ENCODE results near the gene CNOT6. TPM values are rescaled to one million over a fixed set of nuclear protein-coding genes. Genes with fewer than 3 reads are reported as not detected.

CNOT6 gene
- total RNA-seq, 3 donors from 2014 or later (not counting 1 experiment from before 2014, with no cell fraction given): 20.9 to 32.4 (median 26.1) TPM

GRCh38 chr5:180622910-180623309, 128.7 kb downstream of the CNOT6 start:
- H3K4me1 ChIP-seq (ENCODE audit: control insufficient read depth, insufficient read depth, low read length): peaks cover 5% of the 10 kb centered on the region
- H3K4me3 ChIP-seq (ENCODE audit: low read length): no peak overlapping the region
- WGBS (ENCODE audit: insufficient coverage): 82% methylated on average over 5 of the region's 6 CpGs
- no peak overlapping the region for H3K27ac ChIP-seq (ENCODE audit: low read length)
- TF ChIP-seq, protein P1, sequence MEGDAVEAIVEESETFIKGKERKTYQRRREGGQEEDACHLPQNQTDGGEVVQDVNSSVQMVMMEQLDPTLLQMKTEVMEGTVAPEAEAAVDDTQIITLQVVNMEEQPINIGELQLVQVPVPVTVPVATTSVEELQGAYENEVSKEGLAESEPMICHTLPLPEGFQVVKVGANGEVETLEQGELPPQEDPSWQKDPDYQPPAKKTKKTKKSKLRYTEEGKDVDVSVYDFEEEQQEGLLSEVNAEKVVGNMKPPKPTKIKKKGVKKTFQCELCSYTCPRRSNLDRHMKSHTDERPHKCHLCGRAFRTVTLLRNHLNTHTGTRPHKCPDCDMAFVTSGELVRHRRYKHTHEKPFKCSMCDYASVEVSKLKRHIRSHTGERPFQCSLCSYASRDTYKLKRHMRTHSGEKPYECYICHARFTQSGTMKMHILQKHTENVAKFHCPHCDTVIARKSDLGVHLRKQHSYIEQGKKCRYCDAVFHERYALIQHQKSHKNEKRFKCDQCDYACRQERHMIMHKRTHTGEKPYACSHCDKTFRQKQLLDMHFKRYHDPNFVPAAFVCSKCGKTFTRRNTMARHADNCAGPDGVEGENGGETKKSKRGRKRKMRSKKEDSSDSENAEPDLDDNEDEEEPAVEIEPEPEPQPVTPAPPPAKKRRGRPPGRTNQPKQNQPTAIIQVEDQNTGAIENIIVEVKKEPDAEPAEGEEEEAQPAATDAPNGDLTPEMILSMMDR (IDR thresholded peaks at IDR 0.05): no peak
- DNase-seq: no peak
- no peaks in the 10 kb centered on the region for H3K36me3 ChIP-seq (ENCODE audit: control insufficient read depth, insufficient read depth, low read length)
- H3K27me3 Mint-ChIP-seq (ENCODE audit: low read depth in 2 of 2): no peaks in the 10 kb centered on the region
- H3K27ac Mint-ChIP-seq: no peak overlapping the region
- no peaks in the 10 kb centered on the region for H3K27me3 ChIP-seq (ENCODE audit: control insufficient read depth, insufficient read depth, low read length)
- ATAC-seq: no peak
- H3K36me3 Mint-ChIP-seq: no peaks in the 10 kb centered on the region
- no peak overlapping the region for H3K4me3 Mint-ChIP-seq
- peaks cover 0 to 9% of the 10 kb centered on the region in 2 donors for H3K4me1 Mint-ChIP-seq
- intact Hi-C loops (cut with micrococcal nuclease): no loop called here
- no peaks in the 10 kb centered on the region for H3K9me3 ChIP-seq (ENCODE audit: control insufficient read depth, insufficient read depth, low read length)
- H3K9me3 Mint-ChIP-seq: no peaks in the 10 kb centered on the region

DNA sequence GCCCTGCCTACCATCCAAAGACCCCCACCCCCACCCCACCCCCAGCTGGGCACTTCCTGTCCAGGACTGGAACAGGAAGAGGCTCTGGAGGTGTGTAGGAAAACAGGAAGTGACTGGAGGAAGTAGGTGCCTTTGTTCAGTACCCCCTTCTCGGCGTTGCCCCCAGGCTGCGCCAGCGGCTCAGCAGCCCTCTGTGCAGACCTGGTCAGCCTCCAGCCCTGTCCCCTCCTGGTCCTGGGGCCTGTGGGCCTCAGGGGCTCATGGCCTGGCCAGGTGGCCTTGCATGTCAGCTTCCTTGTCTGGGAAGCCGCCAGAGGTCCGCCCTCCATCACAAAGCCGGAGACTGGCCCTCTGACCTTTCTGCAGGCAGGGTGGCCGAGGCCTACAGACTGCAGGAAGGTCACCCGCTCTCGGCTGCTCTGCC, 129.2 kb downstream of the CNOT6 start:
- Mint-ChIP-seq H3K4me1 (peaks cover 0 to 9% of the 10 kb centered on the region in 2 donors), H3K9me3 (no peaks in the 10 kb centered on the region), H3K36me3 (no peaks in the 10 kb centered on the region), H3K4me3 (no peak overlapping the region), H3K27me3 (ENCODE audit: low read depth in 2 of 2) (no peaks in the 10 kb centered on the region), H3K27ac (no peak overlapping the region)
- DNase-seq: no peak
- Histone ChIP-seq H3K27ac (ENCODE audit: low read length) (no peak overlapping the region), H3K4me1 (ENCODE audit: control insufficient read depth, insufficient read depth, low read length) (peaks cover 5% of the 10 kb centered on the region), H3K27me3 (ENCODE audit: control insufficient read depth, insufficient read depth, low read length) (no peaks in the 10 kb centered on the region), H3K9me3 (ENCODE audit: control insufficient read depth, insufficient read depth, low read length) (no peaks in the 10 kb centered on the region), H3K36me3 (ENCODE audit: control insufficient read depth, insufficient read depth, low read length) (no peaks in the 10 kb centered on the region), H3K4me3 (ENCODE audit: low read length) (no peak overlapping the region)
- no peak for ATAC-seq
- TF ChIP-seq, protein P1 (IDR thresholded peaks at IDR 0.05): no peak
- intact Hi-C loops (cut with micrococcal nuclease): no loop called here
- 74% methylated on average over 10 of the region's 10 CpGs for WGBS (ENCODE audit: insufficient coverage)

DNA sequence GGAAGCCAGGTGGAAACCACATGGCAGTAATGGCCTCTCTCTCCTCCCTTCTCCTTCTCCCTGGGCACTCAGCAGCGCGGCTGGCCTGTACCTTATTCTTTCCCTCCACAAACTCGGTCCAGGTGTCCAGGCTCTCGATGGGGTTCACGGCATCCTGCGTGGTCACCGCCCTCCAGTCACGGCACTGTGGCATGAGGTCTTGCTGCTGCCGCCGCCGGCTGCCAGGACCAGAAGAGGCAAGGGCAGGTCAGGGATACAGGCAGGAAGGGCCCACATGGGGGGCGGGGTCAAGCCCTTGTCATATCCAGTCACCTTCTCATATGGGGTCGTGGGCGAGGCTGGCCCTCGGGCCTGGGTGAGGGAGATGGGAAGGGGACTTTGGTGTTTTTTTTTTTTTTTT, 129.7 kb downstream of the CNOT6 start:
- H3K36me3 ChIP-seq (ENCODE audit: control insufficient read depth, insufficient read depth, low read length): no peaks in the 10 kb centered on the region
- WGBS (ENCODE audit: insufficient coverage): 95% methylated on average over 12 of the region's 15 CpGs
- H3K9me3 ChIP-seq (ENCODE audit: control insufficient read depth, insufficient read depth, low read length): no peaks in the 10 kb centered on the region
- peaks cover 0 to 9% of the 10 kb centered on the region in 2 donors for H3K4me1 Mint-ChIP-seq
- no peaks in the 10 kb centered on the region for H3K27me3 ChIP-seq (ENCODE audit: control insufficient read depth, insufficient read depth, low read length)
- no peak overlapping the region for H3K4me3 ChIP-seq (ENCODE audit: low read length)
- H3K36me3 Mint-ChIP-seq: no peaks in the 10 kb centered on the region
- H3K27ac ChIP-seq (ENCODE audit: low read length): no peak overlapping the region
- H3K27me3 Mint-ChIP-seq (ENCODE audit: low read depth in 2 of 2): no peaks in the 10 kb centered on the region
- TF ChIP-seq, protein P1 (IDR thresholded peaks at IDR 0.05): no peak
- H3K4me1 ChIP-seq (ENCODE audit: control insufficient read depth, insufficient read depth, low read length): peaks cover 5% of the 10 kb centered on the region
- no peak overlapping the region for H3K4me3 Mint-ChIP-seq
- DNase-seq (no peak), ATAC-seq (no peak)
- no peak overlapping the region for H3K27ac Mint-ChIP-seq
- intact Hi-C loops (cut with micrococcal nuclease): no loop called here
- no peaks in the 10 kb centered on the region for H3K9me3 Mint-ChIP-seq

- Mint-ChIP-seq H3K27me3 (ENCODE audit: low read depth in 2 of 2) (no peaks in the 10 kb centered on the region), H3K36me3 (no peaks in the 10 kb centered on the region), H3K4me3 (no peak overlapping the region), H3K4me1 (peaks cover 0 to 9% of the 10 kb centered on the region in 2 donors), H3K9me3 (no peaks in the 10 kb centered on the region), H3K27ac (no peak overlapping the region)
- Histone ChIP-seq H3K27ac (ENCODE audit: low read length) (no peak overlapping the region), H3K4me1 (ENCODE audit: control insufficient read depth, insufficient read depth, low read length) (peaks cover 5% of the 10 kb centered on the region), H3K4me3 (ENCODE audit: low read length) (no peak overlapping the region), H3K36me3 (ENCODE audit: control insufficient read depth, insufficient read depth, low read length) (no peaks in the 10 kb centered on the region), H3K27me3 (ENCODE audit: control insufficient read depth, insufficient read depth, low read length) (no peaks in the 10 kb centered on the region), H3K9me3 (ENCODE audit: control insufficient read depth, insufficient read depth, low read length) (no peaks in the 10 kb centered on the region)
- intact Hi-C loops (cut with micrococcal nuclease): no loop called here
- TF ChIP-seq, protein P1 (IDR thresholded peaks at IDR 0.05): no peak
- WGBS (ENCODE audit: insufficient coverage): 80% methylated on average over 5 of the region's 5 CpGs
- no peak for ATAC-seq
- no peak for DNase-seq
Measured at GRCh38 chr5:180624587-180624986, 130.4 kb downstream of the CNOT6 start.
